ENCODE data around the gene TPX2.

TPX2 gene

GRCh38 chr20:31829731-31830130 lies 90.6 kb downstream of the TPX2 start:
- Mint-ChIP-seq H3K36me3 (ENCODE audit: low read depth) (no peaks in the 10 kb centered on the region), H3K27me3 (ENCODE audit: low read depth) (no peaks in the 10 kb centered on the region), H3K4me1 (ENCODE audit: low read depth) (no peaks in the 10 kb centered on the region), H3K9me3 (no peaks in the 10 kb centered on the region), H3K4me3 (no peak overlapping the region), H3K27ac (no peak overlapping the region)
- no peak for DNase-seq (ENCODE audit: low spot score)

DNA sequence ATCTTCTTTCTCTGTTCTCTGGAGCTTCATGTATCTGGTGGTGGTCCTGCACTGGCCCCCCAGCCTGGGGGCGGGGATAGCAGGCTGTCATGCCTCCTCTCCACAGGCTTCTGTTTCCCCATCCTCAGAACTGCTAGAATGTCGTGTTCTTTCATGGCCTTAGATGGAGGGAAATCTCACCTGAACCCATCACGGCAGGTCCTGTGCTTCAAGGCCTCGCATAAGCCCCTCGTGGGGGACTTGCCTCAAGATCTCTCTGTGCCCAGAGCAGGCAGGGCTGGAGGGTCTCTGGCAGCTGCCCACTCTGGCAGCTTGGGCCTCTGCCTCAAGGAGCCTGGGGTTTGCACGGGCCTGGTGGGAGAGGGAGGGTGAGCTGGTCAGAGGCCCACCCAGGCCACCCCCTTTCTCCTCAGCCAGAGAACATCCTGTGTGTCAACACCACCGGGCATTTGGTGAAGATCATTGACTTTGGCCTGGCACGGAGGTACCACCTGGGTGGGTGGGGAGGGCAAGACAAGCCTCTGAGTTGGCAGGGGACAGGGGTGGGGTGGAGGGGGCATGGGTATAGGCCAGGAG lies 91.4 kb downstream of the TPX2 start:
- no peaks in the 10 kb centered on the region for H3K36me3 Mint-ChIP-seq (ENCODE audit: low read depth)
- no peak for DNase-seq (ENCODE audit: low spot score)
- H3K27ac Mint-ChIP-seq: no peak overlapping the region
- H3K4me1 Mint-ChIP-seq (ENCODE audit: low read depth): peaks cover 4% of the 10 kb centered on the region
- no peak overlapping the region for H3K4me3 Mint-ChIP-seq
- H3K9me3 Mint-ChIP-seq: no peaks in the 10 kb centered on the region
- no peaks in the 10 kb centered on the region for H3K27me3 Mint-ChIP-seq (ENCODE audit: low read depth)

- Mint-ChIP-seq H3K9me3 (no peaks in the 10 kb centered on the region), H3K4me3 (no peak overlapping the region), H3K27ac (no peak overlapping the region), H3K36me3 (ENCODE audit: low read depth) (no peaks in the 10 kb centered on the region), H3K4me1 (ENCODE audit: low read depth) (peaks cover 11% of the 10 kb centered on the region), H3K27me3 (ENCODE audit: low read depth) (no peaks in the 10 kb centered on the region)
- no peak for DNase-seq (ENCODE audit: low spot score)
These were observed 92.1 kb downstream of the TPX2 start for GRCh38 chr20:31831211-31831610.

DNA sequence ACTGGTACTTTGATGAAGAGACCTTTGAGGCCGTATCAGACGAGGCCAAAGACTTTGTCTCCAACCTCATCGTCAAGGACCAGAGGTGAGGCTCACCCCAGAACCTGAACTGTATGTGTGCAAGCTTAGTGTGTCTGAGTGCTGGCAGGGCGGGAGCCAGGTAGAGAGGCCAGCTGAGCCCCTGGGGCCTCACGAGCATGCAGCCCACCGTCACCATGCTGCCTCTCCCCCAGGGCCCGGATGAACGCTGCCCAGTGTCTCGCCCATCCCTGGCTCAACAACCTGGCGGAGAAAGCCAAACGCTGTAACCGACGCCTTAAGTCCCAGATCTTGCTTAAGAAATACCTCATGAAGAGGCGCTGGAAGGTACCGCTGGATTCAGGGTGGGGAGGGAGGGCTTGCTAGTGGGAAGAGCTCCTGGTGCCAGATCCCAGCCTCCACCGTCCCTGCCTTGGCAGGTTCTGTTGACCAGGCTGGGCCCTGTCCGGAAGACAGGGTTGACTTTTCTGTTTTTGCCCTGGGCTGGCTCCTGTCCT lies 92.7 kb downstream of the TPX2 start:
- Mint-ChIP-seq H3K4me3 (no peak overlapping the region), H3K27ac (no peak overlapping the region), H3K27me3 (ENCODE audit: low read depth) (no peaks in the 10 kb centered on the region), H3K36me3 (ENCODE audit: low read depth) (no peaks in the 10 kb centered on the region), H3K4me1 (ENCODE audit: low read depth) (peaks cover 15% of the 10 kb centered on the region), H3K9me3 (no peaks in the 10 kb centered on the region)
- no peak for DNase-seq (ENCODE audit: low spot score)

DNA sequence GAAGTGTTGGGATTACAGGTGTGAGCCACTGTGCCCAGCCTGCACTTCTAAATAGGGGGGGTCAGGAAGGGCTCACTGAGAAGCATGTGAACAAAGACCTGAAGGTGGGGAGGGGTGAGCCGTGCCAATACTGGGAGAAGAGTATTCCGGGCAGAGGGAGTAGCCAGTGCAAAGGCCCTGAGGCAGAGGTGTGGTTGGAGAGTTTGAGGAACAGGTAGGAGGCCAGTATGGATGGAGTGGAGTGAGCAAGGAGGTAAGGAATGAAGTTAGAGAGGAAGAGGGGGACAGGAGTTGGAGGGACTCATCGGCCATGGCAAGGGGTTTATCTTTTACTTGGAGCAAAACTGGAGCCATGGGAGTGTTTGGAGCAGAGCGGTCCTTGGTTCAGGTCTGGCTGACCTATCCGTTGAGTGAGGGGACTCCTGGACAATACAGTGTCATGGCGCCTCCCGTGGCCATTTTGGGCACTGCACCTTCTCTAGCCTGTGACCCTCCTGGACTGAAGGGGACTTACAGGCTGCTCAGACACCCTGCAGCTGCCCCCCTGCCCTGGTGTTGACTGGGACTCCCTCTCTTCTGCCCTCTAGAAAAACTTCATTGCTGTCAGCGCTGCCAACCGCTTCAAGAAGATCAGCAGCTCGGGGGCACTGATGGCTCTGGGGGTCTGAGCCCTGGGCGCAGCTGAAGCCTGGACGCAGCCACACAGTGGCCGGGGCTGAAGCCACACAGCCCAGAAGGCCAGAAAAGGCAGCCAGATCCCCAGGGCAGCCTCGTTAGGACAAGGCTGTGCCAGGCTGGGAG lies 94.2 kb downstream of the TPX2 start:
- Mint-ChIP-seq H3K27me3 (ENCODE audit: low read depth) (no peaks in the 10 kb centered on the region), H3K4me1 (ENCODE audit: low read depth) (peaks cover 15% of the 10 kb centered on the region), H3K27ac (no peak overlapping the region), H3K4me3 (no peak overlapping the region), H3K9me3 (no peaks in the 10 kb centered on the region), H3K36me3 (ENCODE audit: low read depth) (no peaks in the 10 kb centered on the region)
- DNase-seq (ENCODE audit: low spot score): peak; percentile 29

- H3K4me1 Mint-ChIP-seq (ENCODE audit: low read depth): peaks cover 15% of the 10 kb centered on the region
- no peak overlapping the region for H3K27ac Mint-ChIP-seq
- no peaks in the 10 kb centered on the region for H3K27me3 Mint-ChIP-seq (ENCODE audit: low read depth)
- DNase-seq (ENCODE audit: low spot score): no peak
- H3K9me3 Mint-ChIP-seq: no peaks in the 10 kb centered on the region
- no peak overlapping the region for H3K4me3 Mint-ChIP-seq
- H3K36me3 Mint-ChIP-seq (ENCODE audit: low read depth): no peaks in the 10 kb centered on the region
These were observed 94.9 kb downstream of the TPX2 start for GRCh38 chr20:31833931-31834521.

GRCh38 chr20:31835554-31835953 lies 96.5 kb downstream of the TPX2 start:
- H3K27me3 Mint-ChIP-seq (ENCODE audit: low read depth): no peaks in the 10 kb centered on the region
- H3K9me3 Mint-ChIP-seq: no peaks in the 10 kb centered on the region
- no peaks in the 10 kb centered on the region for H3K36me3 Mint-ChIP-seq (ENCODE audit: low read depth)
- peaks cover 15% of the 10 kb centered on the region for H3K4me1 Mint-ChIP-seq (ENCODE audit: low read depth)
- H3K27ac Mint-ChIP-seq: no peak overlapping the region
- H3K4me3 Mint-ChIP-seq: no peak overlapping the region
- no peak for DNase-seq (ENCODE audit: low spot score)

DNA sequence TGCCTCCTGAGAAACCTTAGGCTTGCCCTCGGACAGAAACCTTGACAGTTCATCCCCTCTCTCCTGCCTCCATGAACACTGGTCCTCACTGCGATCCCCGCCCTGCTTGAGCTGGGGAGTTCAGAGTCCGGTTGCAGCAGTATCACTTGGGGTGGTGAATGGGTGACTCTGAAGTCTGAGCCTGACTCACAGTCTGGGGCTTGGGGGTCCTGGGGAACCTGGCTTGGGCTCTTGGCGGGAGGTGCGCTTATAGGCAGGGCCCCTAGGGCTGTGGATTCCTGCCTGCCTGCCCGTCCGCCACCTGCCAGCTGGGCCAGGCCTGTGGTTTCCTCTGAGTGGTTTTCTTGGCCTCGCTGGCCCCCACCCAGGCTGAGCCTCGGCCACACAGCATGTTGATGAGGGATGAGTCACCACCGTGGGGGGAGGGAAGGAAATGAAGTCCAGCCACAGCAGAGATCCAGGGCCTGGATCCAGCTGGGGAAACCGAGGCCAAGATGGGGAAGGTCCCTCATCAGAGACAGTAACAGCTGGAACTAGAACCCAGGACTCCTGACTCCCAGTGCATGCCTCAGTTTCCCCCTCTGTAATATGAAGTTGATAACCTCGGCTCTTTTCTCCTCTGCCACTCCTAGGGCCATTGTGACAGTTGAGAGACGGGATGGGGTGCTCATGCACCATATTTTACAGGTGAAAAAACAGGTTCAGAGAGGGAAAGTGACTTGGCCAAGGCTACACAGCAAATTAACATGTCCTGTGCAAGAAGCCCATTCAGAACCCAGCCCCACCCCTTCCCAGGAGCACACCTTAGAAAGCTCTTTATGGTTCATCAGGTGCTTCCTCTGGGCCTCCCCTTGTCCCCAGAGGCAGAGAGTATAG lies 97.1 kb downstream of the TPX2 start:
- Mint-ChIP-seq H3K27ac (no peak overlapping the region), H3K4me3 (peak overlapping the region; percentile 24)

GRCh38 chr20:31836853-31837608 lies 97.9 kb downstream of the TPX2 start:
- Mint-ChIP-seq H3K36me3 (ENCODE audit: low read depth) (no peaks in the 10 kb centered on the region), H3K4me3 (no peak overlapping the region), H3K9me3 (no peaks in the 10 kb centered on the region), H3K4me1 (ENCODE audit: low read depth) (peaks cover 15% of the 10 kb centered on the region), H3K27me3 (ENCODE audit: low read depth) (no peaks in the 10 kb centered on the region), H3K27ac (no peak overlapping the region)
- no peak for DNase-seq (ENCODE audit: low spot score)

More for the DNA sequence above, 97.1 kb downstream of the TPX2 start:
- no peaks in the 10 kb centered on the region for H3K27me3 Mint-ChIP-seq (ENCODE audit: low read depth)
- no peaks in the 10 kb centered on the region for H3K9me3 Mint-ChIP-seq
- peak; percentile 40 for DNase-seq (ENCODE audit: low spot score)
- H3K36me3 Mint-ChIP-seq (ENCODE audit: low read depth): no peaks in the 10 kb centered on the region
- peaks cover 15% of the 10 kb centered on the region for H3K4me1 Mint-ChIP-seq (ENCODE audit: low read depth)

DNA sequence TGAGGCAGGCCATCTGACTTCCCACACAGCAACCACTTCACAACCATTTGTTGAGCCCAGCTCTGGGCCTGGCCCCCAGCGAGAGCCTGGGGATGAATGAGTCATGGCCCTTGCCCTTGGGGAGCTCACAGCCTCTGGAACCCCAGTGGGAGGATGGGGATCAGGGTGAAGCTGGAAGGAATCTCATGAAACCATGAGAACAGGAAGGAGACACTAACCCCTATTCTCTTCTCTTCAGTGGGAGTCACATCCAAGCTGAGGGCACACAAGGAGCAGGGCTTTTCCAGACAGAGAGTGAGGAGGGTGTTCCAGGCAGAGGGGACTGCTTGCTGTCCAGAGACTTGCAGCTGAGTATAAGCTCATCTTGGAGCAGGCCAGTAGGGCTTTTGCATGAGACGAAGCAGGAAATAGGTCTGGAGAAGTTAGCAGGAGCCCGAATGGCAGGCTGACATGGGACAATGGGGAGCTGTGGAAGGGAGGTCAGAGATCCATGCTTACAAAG lies 98.9 kb downstream of the TPX2 start:
- peaks cover 15% of the 10 kb centered on the region for H3K4me1 Mint-ChIP-seq (ENCODE audit: low read depth)
- no peak overlapping the region for H3K27ac Mint-ChIP-seq
- no peak overlapping the region for H3K4me3 Mint-ChIP-seq
- H3K27me3 Mint-ChIP-seq (ENCODE audit: low read depth): no peaks in the 10 kb centered on the region
- no peaks in the 10 kb centered on the region for H3K36me3 Mint-ChIP-seq (ENCODE audit: low read depth)
- no peak for DNase-seq (ENCODE audit: low spot score)
- no peaks in the 10 kb centered on the region for H3K9me3 Mint-ChIP-seq

DNA sequence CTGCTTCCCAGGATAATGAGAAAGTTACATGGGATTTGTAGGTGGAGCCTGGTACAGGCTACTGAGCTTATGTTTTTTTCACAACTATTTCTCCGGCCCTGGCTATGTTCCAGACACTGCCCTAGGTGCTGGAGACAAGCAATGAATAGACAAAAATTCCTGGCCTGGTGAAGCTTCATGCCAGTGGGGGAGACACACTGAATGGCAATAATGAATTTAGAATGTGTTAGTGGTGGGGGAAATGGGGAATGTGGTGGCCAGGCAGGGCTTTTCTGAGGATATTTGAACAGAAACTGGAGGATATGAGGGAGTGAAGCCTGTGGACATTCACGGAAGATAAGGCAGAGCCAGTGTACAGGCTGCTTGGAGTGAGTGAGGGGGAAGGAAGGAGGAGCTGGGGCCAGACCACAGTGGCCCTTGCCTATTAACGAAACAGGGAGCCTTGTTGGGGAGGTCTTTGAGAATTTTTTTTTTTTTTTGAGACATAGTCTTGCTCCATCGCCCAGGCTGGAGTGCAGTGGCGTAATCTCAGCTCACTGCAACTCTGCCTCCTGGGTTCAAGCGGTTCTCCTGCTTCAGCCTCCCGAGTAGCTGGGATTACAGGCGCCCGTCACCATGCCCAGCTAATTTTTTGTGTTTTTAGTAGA lies 99.7 kb downstream of the TPX2 start:
- no peaks in the 10 kb centered on the region for H3K27me3 Mint-ChIP-seq (ENCODE audit: low read depth)
- H3K4me1 Mint-ChIP-seq (ENCODE audit: low read depth): peaks cover 15% of the 10 kb centered on the region
- no peak overlapping the region for H3K4me3 Mint-ChIP-seq
- H3K9me3 Mint-ChIP-seq: no peaks in the 10 kb centered on the region
- no peak for DNase-seq (ENCODE audit: low spot score)
- no peaks in the 10 kb centered on the region for H3K36me3 Mint-ChIP-seq (ENCODE audit: low read depth)
- H3K27ac Mint-ChIP-seq: no peak overlapping the region

GRCh38 chr20:31839782-31840487 lies 100.8 kb downstream of the TPX2 start:
- Mint-ChIP-seq H3K27me3 (ENCODE audit: low read depth) (no peaks in the 10 kb centered on the region), H3K9me3 (no peaks in the 10 kb centered on the region), H3K4me1 (ENCODE audit: low read depth) (peaks cover 14% of the 10 kb centered on the region), H3K36me3 (ENCODE audit: low read depth) (no peaks in the 10 kb centered on the region), H3K27ac (no peak overlapping the region), H3K4me3 (no peak overlapping the region)
- DNase-seq (ENCODE audit: low spot score): no peak

All from T-helper 2 cell treated with Interferon-gamma antibody and Interleukin-4, amounts not matched to agents 5 μg/mL and 100 μg/mL, for 36 hours (primary cell).